HG02642 (cell line): ENCODE results near the gene PDE2A.

Source experiments
- ATAC-seq: cut with Tn5 transposase; IDR thresholded peaks from one replicate; pipeline ENCODE4 v1.9.1; 2021; ENCODE audit warnings: mild to moderate bottlenecking; ENCODE audit not compliant: unreplicated experiment, poor library complexity

The PDE2A gene

GRCh38 chr11:72673943-72674828 lies at the start of gene PDE2A:
Gene PDE2A (minus strand): TSS chr11:72674422. CDS start chr11:72674207, 215 bp downstream.
- no peak for ATAC-seq

- no peak for ATAC-seq
These were observed 49.3 kb upstream of the PDE2A start for GRCh38 chr11:72723508-72723907.

- peak; percentile 76 for ATAC-seq
These were observed 48.0 kb upstream of the PDE2A start for GRCh38 chr11:72722050-72722748.

- ATAC-seq, result no peak
These were observed 47.4 kb upstream of the PDE2A start for GRCh38 chr11:72721689-72722049.

- ATAC-seq, result no peak
These were observed 47.1 kb upstream of the PDE2A start for GRCh38 chr11:72721276-72721675.

- no peak for ATAC-seq
These were observed 46.6 kb upstream of the PDE2A start for GRCh38 chr11:72720784-72721183.

GRCh38 chr11:72720047-72720446 lies 45.8 kb upstream of the PDE2A start:
- ATAC-seq, result no peak

GRCh38 chr11:72719551-72719950 lies 45.3 kb upstream of the PDE2A start:
- ATAC-seq, result no peak

- ATAC-seq, result no peak
These were observed 44.9 kb upstream of the PDE2A start for GRCh38 chr11:72719144-72719543.

- ATAC-seq, result no peak
These were observed 43.9 kb upstream of the PDE2A start for GRCh38 chr11:72718101-72718501.

- no peak for ATAC-seq
These were observed 42.7 kb upstream of the PDE2A start for GRCh38 chr11:72716788-72717435.

- ATAC-seq, result no peak
These were observed 42.1 kb upstream of the PDE2A start for GRCh38 chr11:72716290-72716689.

- no peak for ATAC-seq
These were observed 38.6 kb upstream of the PDE2A start for GRCh38 chr11:72712841-72713240.

GRCh38 chr11:72712168-72712751 lies 38.0 kb upstream of the PDE2A start:
- ATAC-seq, result no peak

GRCh38 chr11:72711141-72711540 lies 36.9 kb upstream of the PDE2A start:
- no peak for ATAC-seq

- no peak for ATAC-seq
These were observed 36.1 kb upstream of the PDE2A start for GRCh38 chr11:72710278-72710677.

GRCh38 chr11:72709478-72710238 lies 35.4 kb upstream of the PDE2A start:
- no peak for ATAC-seq

- no peak for ATAC-seq
These were observed 32.8 kb upstream of the PDE2A start for GRCh38 chr11:72707032-72707431.

- ATAC-seq, result no peak
These were observed 32.4 kb upstream of the PDE2A start for GRCh38 chr11:72706579-72706978.
